Activated CD8-positive, alpha-beta memory T cell treated with anti-CD3 and anti-CD28 coated beads for 24 hours (primary cell): ENCODE results near the gene RAB11FIP5.
"Not testable (repeated sequence)": the region's sequence is repeated elsewhere in the genome, so short reads cannot be mapped to it uniquely, and the experiment has no call there.

Experiments
- DNase-seq: peaks from one replicate; pipeline ENCODE4 v3.0.0-alpha.2; 2020

RAB11FIP5 gene

DNA sequence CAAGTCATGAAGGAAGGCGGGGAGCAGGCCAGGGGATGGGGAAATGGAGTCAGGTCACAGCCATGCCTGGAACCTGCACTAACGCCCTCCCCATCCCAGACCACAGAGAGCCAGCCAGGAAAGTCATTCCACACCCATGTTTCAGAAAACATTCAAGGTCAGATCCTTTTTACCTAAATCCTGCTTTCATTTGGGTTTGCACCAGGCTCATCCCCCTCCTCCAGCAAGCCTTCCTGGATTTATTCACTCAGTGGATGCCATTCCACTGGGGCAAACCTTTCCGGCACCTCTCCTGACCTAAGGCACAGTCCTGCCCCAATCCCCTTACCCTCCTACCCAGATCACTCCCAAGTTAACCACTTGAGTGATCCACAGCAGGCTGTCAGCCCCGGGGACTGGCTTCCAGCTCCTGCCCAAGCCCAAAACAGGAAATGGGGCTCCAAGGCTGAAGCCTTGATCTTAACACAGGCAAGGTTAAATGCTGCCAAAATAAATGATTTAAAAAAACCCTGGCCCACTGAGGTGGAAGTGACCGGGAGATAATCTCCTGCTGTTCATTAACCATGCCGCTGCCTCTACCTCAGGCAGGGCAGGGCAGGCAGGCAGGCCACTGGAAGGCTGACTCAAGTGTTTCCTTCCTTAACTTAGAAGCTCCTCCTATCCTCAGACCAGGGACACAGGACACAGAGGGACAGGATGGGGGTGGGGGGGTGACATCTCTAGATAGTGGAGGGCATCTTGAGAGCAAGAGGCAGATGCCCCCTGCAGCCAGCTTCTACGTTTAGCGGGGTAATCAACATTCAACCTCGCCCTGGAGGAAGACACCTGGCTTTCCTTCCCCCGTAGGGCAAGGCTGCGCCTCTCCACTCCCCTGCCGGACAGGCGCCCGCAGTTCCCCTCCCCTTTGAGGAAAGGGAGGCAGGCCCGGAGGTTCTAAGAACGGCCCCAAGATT, 1.4 kb downstream of the RAB11FIP5 start:
- peak; percentile 63 for DNase-seq

- no peak for DNase-seq
These were observed 2.3 kb downstream of the RAB11FIP5 start for GRCh38 chr2:73110168-73111072.

GRCh38 chr2:73109431-73110167, 3.1 kb downstream of the RAB11FIP5 start:
- no peak for DNase-seq

GRCh38 chr2:73107211-73107926, 5.4 kb downstream of the RAB11FIP5 start:
- no peak for DNase-seq

DNA sequence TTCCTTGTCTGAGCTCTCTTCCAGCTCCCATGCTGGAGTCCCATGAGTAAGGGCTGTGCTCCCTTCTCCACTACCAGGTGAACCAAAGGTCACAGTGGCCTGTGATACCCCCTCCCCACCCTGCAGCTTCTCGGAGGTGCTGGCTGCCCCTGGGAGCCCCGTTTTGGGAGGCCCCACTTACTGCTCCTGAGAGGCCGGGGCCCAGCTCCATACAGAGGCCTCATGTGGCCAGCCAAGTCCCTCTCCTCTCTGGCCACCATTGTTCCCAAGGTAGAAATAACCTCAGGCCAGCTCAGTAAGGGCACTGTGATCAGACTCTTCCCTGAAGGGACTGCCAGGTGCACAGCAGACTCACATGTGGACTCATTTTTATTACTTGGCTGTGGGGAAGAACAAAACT, 6.0 kb downstream of the RAB11FIP5 start:
- no peak for DNase-seq

GRCh38 chr2:73105511-73105971, 7.2 kb downstream of the RAB11FIP5 start:
- no peak for DNase-seq

- DNase-seq, result no peak
These were observed 7.8 kb downstream of the RAB11FIP5 start for GRCh38 chr2:73104933-73105332.

DNA sequence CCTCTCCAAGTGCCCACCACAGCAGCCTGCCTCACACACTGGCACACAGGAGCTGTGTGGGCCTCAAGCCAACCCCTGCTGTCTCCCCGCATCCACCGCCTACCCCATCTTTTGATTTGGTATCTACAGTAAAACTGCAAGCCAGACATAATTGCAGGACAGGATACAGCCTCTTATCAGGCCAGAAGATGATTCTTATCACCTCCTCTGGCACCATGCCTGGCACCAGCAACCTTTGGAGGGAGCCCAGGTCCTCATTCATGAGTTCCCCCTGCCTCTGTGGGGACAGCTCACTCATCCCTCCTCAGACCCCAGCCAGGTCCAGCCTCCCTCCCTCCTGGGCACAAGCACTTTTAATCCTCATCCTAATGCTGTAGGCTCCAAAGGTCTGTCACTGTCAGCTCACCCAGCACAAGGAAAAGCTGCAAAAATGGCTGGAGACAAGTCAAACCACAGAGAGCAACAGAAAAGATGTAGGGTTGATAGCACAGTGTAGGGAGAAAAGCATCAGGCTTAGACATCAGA, 9.7 kb downstream of the RAB11FIP5 start:
- DNase-seq, result no peak

DNA sequence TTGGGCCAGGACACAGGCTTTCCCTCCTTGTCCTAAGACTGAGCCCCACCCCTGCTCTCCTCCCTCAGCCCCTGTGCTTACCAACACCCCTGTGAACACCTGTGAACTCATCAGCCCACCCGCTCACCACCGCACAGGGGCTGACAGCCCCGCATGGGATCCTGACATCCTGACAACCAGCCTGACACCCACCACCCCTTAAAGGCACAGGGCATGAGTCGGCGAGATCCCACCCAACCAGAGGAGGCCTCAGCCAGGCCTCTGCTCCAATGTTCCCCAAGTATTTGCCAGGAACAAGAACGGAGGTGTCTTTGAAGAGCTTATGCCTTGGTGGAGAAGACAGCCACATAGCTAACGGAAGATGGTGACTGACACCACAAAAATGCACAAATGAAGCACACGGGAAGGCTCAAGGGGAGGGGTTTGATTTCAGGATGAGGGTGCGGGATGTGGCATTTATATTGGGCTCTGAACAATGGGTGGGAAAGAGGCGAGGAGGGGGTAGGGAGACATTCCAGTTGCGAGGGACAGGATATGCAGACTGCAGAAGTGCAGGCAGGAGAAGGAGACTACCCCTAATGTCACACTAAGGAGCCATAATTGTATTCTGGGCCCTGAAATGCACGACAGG, 11.0 kb downstream of the RAB11FIP5 start:
- no peak for DNase-seq

DNA sequence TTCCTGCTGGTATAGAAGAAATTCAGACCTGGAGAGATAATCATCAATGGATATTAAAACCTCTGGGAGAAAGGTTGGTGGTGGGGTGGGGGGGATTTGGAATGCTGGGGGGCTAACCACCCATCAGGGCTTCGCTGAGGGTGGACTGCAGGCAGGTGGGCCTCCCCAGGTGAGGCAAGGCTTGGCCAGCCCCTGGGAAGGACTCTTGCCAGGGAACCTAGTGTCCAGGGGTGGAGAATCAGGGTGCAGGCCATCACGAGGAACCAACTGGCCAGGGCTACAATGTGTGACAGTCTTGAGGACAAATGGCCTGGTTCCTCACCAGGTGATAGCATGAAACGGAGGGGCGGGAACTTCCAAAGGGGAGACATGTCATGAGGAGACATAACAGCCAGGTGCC, 11.8 kb downstream of the RAB11FIP5 start:
- DNase-seq, result no peak

DNA sequence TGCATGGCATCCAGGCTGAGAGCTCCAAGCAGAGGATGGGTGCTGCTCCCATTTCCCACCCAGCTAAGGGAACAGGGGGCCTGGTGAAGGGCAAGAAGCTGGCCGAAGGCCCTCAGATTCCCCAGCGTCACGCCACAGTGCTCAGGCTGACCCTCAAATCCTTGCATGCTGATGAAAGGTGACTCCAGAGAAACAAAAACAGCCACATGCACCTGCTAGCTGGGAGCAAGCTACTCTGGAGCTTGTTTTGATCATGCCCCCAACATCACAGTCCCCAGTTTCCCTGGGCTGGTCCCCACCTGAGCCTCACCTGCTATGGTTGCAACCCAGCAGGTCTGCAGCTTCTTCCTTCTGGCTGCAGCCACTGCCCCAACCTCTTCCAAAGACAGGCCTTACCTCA, 13.3 kb downstream of the RAB11FIP5 start:
- no peak for DNase-seq

DNA sequence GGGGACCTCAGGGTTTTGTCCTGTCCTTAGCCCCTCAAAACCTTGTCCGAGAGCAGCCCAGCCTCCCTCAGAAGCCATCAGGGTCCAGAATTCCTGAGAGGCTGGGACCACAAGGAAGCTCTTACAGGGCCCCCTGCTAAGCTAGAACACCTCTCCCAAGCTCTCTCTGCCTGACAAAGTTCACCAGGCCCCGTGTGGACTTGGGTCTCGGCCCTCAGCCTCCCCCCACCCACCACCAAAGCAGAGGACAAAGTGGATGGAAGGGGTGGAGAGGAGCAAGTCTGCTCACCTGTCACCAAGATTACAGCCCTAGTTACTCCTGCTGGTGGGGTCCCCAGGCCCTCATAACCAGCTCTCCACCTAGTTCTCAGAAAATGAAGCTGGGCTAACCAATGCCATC, 16.8 kb downstream of the RAB11FIP5 start:
- DNase-seq, result no peak

DNA sequence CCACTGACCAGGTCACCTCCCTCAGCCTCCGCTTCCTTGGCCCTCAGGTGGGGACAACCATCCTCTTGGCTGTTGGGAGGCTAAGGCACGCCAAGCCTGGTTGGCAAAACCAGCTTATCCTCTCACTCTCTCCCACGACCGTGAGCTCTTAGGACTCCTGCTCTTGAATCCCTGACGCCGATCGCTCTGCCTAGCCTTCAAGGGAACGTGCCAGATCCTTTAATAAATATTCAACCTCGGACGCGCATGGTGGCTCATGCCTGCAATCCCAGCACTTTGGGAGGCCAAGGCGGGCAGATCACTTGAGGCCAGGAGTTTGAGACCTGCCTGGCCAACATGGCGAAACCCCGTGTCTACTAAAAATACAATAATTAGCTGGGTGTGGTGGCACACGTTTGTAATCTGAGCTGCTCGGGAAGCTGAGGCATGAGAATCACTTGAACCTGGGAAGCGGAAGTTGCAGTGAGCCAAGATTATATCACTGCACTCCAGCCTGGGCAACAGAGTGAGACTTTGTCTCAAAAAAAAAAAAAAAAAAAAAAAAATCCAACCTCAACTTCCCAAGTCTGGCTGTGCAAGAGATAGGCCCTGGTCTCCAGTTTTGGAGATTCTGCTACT, 19.0 kb downstream of the RAB11FIP5 start:
- not testable (repeated sequence) for DNase-seq

GRCh38 chr2:73092146-73092783, 20.5 kb downstream of the RAB11FIP5 start:
- no peak for DNase-seq

DNA sequence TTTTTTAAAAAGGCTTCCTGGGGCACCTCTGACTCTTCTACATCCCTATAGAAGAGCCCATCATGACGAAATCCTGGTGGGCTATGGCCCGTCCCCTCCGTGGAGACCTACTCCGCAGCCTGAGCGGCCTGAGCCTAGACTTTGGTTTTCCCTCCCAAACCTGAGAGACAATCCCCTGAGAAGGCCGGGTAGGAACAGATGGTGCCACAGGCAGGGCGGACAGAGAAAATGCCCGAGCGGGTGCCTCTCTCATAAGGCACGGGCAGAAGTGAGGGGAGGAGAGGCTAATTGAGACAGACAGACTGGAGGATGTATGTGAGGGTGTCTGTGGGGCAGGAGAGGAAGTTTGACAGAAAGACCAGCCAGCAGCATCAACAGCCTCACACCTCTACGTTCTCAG, 21.1 kb downstream of the RAB11FIP5 start:
- no peak for DNase-seq

DNA sequence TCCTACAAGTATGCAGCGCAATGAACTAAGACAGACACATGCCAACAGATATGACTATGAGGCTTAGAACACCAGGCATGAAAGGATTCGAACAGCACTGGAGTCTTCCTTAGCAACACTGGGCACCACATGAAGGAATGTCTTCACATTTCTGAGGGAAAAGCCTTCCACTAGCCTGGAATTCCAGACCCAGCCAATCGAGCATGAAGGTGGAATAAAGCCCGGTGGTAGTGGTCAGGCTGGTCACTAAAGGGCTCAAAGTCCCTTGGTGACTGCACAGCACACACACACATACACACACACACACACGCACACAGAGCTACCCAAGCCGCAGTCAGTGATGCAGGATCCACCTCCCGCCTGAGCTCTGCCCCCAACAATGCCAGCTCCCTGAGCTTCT, 21.6 kb downstream of the RAB11FIP5 start:
- DNase-seq, result no peak

DNA sequence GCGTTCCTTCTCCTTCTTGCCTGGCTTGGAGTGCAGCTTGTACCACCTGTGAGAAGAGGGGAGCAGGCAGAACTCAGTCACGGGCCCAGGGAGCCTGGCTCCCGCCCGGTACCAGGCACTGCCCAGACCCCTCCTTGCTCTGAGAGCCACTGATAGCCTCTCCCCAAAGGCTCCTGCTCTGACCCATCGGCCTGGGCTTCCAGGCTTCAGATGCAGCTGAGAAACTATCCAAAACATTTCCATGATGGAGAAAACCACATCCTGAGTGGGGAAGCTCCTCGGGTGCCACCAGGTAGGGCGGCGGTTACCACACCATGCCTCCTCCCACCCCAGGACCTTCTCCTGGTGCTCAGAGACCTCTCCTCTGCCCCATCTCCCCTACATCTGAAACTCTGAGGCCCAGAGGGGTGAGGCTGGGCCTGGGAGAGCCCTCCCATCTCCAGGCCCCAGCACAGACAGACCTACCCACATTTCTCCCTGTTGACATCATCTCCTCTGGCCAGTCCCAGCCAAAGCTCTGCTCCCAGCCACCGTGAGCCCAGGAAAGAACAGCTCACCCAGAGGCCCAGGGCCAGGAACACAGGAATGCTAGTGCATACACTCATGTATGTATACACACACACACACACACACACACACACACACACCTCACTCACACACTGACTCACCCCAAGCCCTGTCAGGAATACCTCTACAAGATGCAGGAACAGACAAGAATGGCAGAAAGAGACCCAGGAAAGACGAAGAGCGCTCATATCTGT, 23.3 kb downstream of the RAB11FIP5 start:
- DNase-seq, result no peak

DNA sequence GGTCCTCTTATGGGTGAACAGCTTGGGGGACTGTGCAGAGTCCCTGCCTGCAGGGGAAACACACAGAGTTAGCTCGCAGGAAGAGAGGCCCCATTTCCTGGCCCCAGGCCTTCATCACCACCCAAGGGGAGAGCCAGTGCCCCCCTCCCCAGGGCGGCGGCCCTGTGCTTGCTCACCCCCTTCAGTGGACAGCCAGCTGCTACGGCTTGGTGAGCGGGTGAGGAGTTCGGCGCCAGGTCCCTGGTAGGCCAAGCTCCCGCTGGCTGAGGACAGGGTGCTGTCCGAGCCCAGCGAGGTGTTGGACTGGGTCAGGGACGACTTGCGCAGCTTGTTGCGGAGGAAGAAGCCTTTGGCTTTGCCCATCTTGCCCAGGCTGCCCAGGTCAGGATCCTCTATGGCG, 24.0 kb downstream of the RAB11FIP5 start:
- DNase-seq, result no peak

GRCh38 chr2:73088211-73088610, 24.5 kb downstream of the RAB11FIP5 start:
- DNase-seq, result no peak

DNA sequence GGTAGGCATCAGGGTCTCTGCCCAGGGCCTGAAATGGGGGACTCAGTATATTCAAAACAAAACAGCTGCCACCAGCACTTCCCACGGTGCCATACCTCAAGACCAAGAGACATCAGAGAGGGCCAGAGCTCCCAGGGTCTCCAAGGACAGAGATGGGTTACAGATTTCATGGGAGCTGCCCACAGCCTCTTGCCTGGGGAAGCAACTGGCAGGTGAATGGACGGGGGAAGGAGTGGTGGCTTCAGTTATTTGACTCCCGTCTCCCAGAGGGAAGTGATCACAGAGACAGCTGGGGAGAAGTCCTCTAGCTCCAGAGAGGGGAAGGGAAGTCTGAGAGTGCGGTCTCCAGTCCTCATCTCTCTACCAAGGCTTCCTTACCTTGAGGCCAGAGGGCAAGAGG, 25.4 kb downstream of the RAB11FIP5 start:
- no peak for DNase-seq
